NCI-H2029 treated with DMSO at 0.1 percent for 48 hours (cell line): ENCODE results near the gene IMMP2L.

Experiments
- DNase-seq: peaks from one replicate; lab custom pipeline; 2025; lab: John Stamatoyannopoulos, UW

IMMP2L gene

GRCh38 chr7:111210996-111211395 lies 351.3 kb downstream of the IMMP2L start:
- DNase-seq, result no peak

- DNase-seq, result no peak
These were observed 352.2 kb downstream of the IMMP2L start for GRCh38 chr7:111210043-111210442.

GRCh38 chr7:111205251-111205650 lies 357.0 kb downstream of the IMMP2L start:
- DNase-seq, result no peak

- DNase-seq, result no peak
These were observed 360.0 kb downstream of the IMMP2L start for GRCh38 chr7:111202321-111202720.

GRCh38 chr7:111199643-111200042 lies 362.6 kb downstream of the IMMP2L start:
- DNase-seq, result no peak

GRCh38 chr7:111198255-111198654 lies 364.0 kb downstream of the IMMP2L start:
- no peak for DNase-seq

GRCh38 chr7:111196655-111197054 lies 365.6 kb downstream of the IMMP2L start:
- DNase-seq, result no peak

- DNase-seq, result no peak
These were observed 369.5 kb downstream of the IMMP2L start for GRCh38 chr7:111192614-111193413.

GRCh38 chr7:111190804-111191203 lies 371.5 kb downstream of the IMMP2L start:
- no peak for DNase-seq

GRCh38 chr7:111184987-111185386 lies 377.3 kb downstream of the IMMP2L start:
- DNase-seq, result no peak

- DNase-seq, result no peak
These were observed 379.0 kb downstream of the IMMP2L start for GRCh38 chr7:111183321-111183720.

- no peak for DNase-seq
These were observed 382.0 kb downstream of the IMMP2L start for GRCh38 chr7:111180338-111180737.

GRCh38 chr7:111175908-111176441 lies 386.3 kb downstream of the IMMP2L start:
- no peak for DNase-seq

- DNase-seq, result no peak
These were observed 387.8 kb downstream of the IMMP2L start for GRCh38 chr7:111174510-111174909.

- DNase-seq, result no peak
These were observed 388.3 kb downstream of the IMMP2L start for GRCh38 chr7:111173990-111174389.

GRCh38 chr7:111173528-111173927 lies 388.8 kb downstream of the IMMP2L start:
- DNase-seq, result no peak

GRCh38 chr7:111172564-111173257 lies 389.6 kb downstream of the IMMP2L start:
- no peak for DNase-seq

- DNase-seq, result no peak
These were observed 394.1 kb downstream of the IMMP2L start for GRCh38 chr7:111168182-111168581.

GRCh38 chr7:111164442-111164841 lies 397.9 kb downstream of the IMMP2L start:
- no peak for DNase-seq

GRCh38 chr7:111162692-111163091 lies 399.6 kb downstream of the IMMP2L start:
- no peak for DNase-seq

- DNase-seq, result no peak
These were observed 402.0 kb downstream of the IMMP2L start for GRCh38 chr7:111160297-111160696.

- no peak for DNase-seq
These were observed 402.9 kb downstream of the IMMP2L start for GRCh38 chr7:111159426-111159825.

- no peak for DNase-seq
These were observed 411.6 kb downstream of the IMMP2L start for GRCh38 chr7:111150709-111151108.
